K562 (cell line): ENCODE measurements around the gene PDE8A.

Experiments used
- CEBPB ChIP-seq: fragments of 450-650 bp; IDR thresholded peaks from 2 replicates; pipeline ENCODE4 v1.6.1; 2016; ENCODE audit warnings: missing genetic modification characterization, missing compliant biosample characterization
- EP300 ChIP-seq: IDR thresholded peaks from 2 replicates; pipeline ENCODE4 v1.6.1; 2012; ENCODE audit warnings: low read length, improper control_type of control experiment
- FOS ChIP-seq: IDR thresholded peaks from 3 replicates; pipeline ENCODE4 v1.6.1; 2011; ENCODE audit not compliant: insufficient read length; ENCODE audit errors: extremely low read depth
- KLF16 ChIP-seq: IDR thresholded peaks from 2 replicates; pipeline ENCODE4 v1.6.1; 2016; ENCODE audit warnings: antibody characterized with exemption
- MAFG ChIP-seq: fragments of 450-650 bp; conservative IDR thresholded peaks from 2 replicates; pipeline ENCODE4 v1.6.1; 2016; ENCODE audit warnings: missing genetic modification characterization, missing compliant biosample characterization
- PHF21A ChIP-seq: fragments of 450-650 bp; IDR thresholded peaks from 2 replicates; pipeline ENCODE4 v1.6.1; 2017; ENCODE audit warnings: low read depth, borderline replicate concordance
- POLR2G ChIP-seq: fragments of 200-400 bp; formaldehyde crosslinking; IDR thresholded peaks from 2 replicates; pipeline ENCODE4 v1.6.1; 2017; ENCODE audit warnings: low read depth, mild to moderate bottlenecking, antibody characterized with exemption, low read length, moderate library complexity
- SP2 ChIP-seq: IDR thresholded peaks from 2 replicates; pipeline ENCODE4 v1.6.1; 2011; ENCODE audit warnings: mild to moderate bottlenecking, low read depth, low read length, moderate library complexity; ENCODE audit not compliant: poor library complexity, severe bottlenecking; ENCODE audit errors: extremely low read depth
- ZBTB17 ChIP-seq: fragments of 450-650 bp; formaldehyde crosslinking; IDR thresholded peaks from 2 replicates; pipeline ENCODE4 v1.4.0; 2020; ENCODE audit warnings: mild to moderate bottlenecking
- TF ChIP-seq, protein P1 (sequence below), 3 experiments: IDR thresholded peaks in 2 of 3; conservative IDR thresholded peaks in 1 of 3; 2 replicates each; pipeline ENCODE4 v1.5.1; 2011 to 2012; ENCODE audit warnings: low read length in 3 of 3, mild to moderate bottlenecking in 3 of 3, control low read depth in 2 of 3, improper control_type of control experiment in 1 of 3, inconsistent platforms in 1 of 3, low read depth in 1 of 3, mixed read lengths in 1 of 3, moderate library complexity in 1 of 3; ENCODE audit not compliant: insufficient read depth in 2 of 3

DNA sequence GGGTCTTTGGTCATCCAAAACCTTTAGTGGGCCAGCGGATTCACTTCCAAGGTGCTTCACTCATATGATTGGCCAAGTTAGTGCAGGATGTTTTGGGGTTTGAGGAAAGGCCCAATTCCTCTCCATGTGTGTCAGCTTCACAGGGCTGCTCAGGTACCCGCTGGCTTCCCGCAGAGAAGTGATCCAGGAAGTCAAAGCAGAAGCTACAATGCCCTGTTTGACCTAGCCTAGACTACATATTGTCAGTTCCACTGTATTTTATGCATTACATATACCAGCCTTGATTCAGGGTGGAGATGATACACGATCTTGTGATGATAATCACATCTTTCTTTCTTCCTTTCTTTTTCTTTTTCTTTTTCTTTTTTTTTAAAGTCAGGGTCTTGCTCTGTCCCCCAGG is 32.1 kb downstream of the PDE8A start:
- TF ChIP-seq KLF16 (no peak), PHF21A (no peak), CEBPB (tag) (no peak), SP2 (no peak), EP300 (no peak), MAFG (no peak), POLR2G (no peak), FOS (no peak), ZBTB17 (CRISPR knock-in tag) (no peak)
- TF ChIP-seq, protein P1, sequence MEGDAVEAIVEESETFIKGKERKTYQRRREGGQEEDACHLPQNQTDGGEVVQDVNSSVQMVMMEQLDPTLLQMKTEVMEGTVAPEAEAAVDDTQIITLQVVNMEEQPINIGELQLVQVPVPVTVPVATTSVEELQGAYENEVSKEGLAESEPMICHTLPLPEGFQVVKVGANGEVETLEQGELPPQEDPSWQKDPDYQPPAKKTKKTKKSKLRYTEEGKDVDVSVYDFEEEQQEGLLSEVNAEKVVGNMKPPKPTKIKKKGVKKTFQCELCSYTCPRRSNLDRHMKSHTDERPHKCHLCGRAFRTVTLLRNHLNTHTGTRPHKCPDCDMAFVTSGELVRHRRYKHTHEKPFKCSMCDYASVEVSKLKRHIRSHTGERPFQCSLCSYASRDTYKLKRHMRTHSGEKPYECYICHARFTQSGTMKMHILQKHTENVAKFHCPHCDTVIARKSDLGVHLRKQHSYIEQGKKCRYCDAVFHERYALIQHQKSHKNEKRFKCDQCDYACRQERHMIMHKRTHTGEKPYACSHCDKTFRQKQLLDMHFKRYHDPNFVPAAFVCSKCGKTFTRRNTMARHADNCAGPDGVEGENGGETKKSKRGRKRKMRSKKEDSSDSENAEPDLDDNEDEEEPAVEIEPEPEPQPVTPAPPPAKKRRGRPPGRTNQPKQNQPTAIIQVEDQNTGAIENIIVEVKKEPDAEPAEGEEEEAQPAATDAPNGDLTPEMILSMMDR (IDR thresholded peaks at IDR 0.05 in 2 of 3, conservative IDR thresholded peaks at IDR 0.05 in 1 of 3; ENCODE audit: insufficient read depth in 2 of 3, low read depth in 1 of 3, low read length in 3 of 3): no peak
